HG02852 (cell line): ENCODE results near the gene SH3RF3.

ENCODE experiments used
- ATAC-seq: cut with Tn5 transposase; IDR thresholded peaks from one replicate; pipeline ENCODE4 v1.9.1; 2021; ENCODE audit warnings: mild to moderate bottlenecking, moderate library complexity; ENCODE audit not compliant: unreplicated experiment

SH3RF3 gene

GRCh38 chr2:109297566-109298490 lies 168.8 kb downstream of the SH3RF3 start:
- ATAC-seq = no peak

- ATAC-seq = no peak
Observed at GRCh38 chr2:109298851-109299250, 169.8 kb downstream of the SH3RF3 start.

- ATAC-seq = no peak
Observed at GRCh38 chr2:109299536-109299935, 170.5 kb downstream of the SH3RF3 start.

- no peak for ATAC-seq
Observed at GRCh38 chr2:109300582-109300981, 171.6 kb downstream of the SH3RF3 start.

GRCh38 chr2:109301746-109302145 lies 172.7 kb downstream of the SH3RF3 start:
- ATAC-seq = no peak

GRCh38 chr2:109302319-109302718 lies 173.3 kb downstream of the SH3RF3 start:
- ATAC-seq = no peak

- no peak for ATAC-seq
Observed at GRCh38 chr2:109304242-109304641, 175.2 kb downstream of the SH3RF3 start.

GRCh38 chr2:109304731-109305470 lies 175.9 kb downstream of the SH3RF3 start:
- no peak for ATAC-seq

GRCh38 chr2:109305490-109306167 lies 176.6 kb downstream of the SH3RF3 start:
- ATAC-seq = no peak

- no peak for ATAC-seq
Observed at GRCh38 chr2:109306190-109306589, 177.2 kb downstream of the SH3RF3 start.

GRCh38 chr2:109311771-109312170 lies 182.8 kb downstream of the SH3RF3 start:
- ATAC-seq = no peak

- no peak for ATAC-seq
Observed at GRCh38 chr2:109312902-109313301, 183.9 kb downstream of the SH3RF3 start.

- ATAC-seq = no peak
Observed at GRCh38 chr2:109313343-109313742, 184.3 kb downstream of the SH3RF3 start.

- no peak for ATAC-seq
Observed at GRCh38 chr2:109316091-109316490, 187.1 kb downstream of the SH3RF3 start.

- no peak for ATAC-seq
Observed at GRCh38 chr2:109317471-109318095, 188.6 kb downstream of the SH3RF3 start.

GRCh38 chr2:109318150-109318948 lies 189.3 kb downstream of the SH3RF3 start:
- no peak for ATAC-seq

- no peak for ATAC-seq
Observed at GRCh38 chr2:109318949-109319342, 189.9 kb downstream of the SH3RF3 start.

- no peak for ATAC-seq
Observed at GRCh38 chr2:109320195-109320922, 191.4 kb downstream of the SH3RF3 start.

GRCh38 chr2:109321570-109321969 lies 192.6 kb downstream of the SH3RF3 start:
- no peak for ATAC-seq
